ENCODE data around the gene NXPE3. TPM values are rescaled to one million over a fixed set of nuclear protein-coding genes. Genes with fewer than 3 reads are reported as not detected.
"Not testable (repeated sequence)": the region's sequence is repeated elsewhere in the genome, so short reads cannot be mapped to it uniquely, and the experiment has no call there.

The NXPE3 gene
- total RNA-seq, result 10 to 100 TPM; 13.8 to 14.1 (median 13.8) TPM

- Mint-ChIP-seq H3K9me3 (no peaks in the 10 kb centered on the region), H3K4me3 (peak within 1 kb of the TSS; percentile 87), H3K36me3 (ENCODE audit: insufficient read depth) (peaks cover 11% of the 10 kb centered on the region), H3K27me3 (ENCODE audit: low read depth) (no peaks in the 10 kb centered on the region), H3K4me1 (ENCODE audit: low read depth) (peaks cover 47% of the 10 kb centered on the region)
- DNase-seq, result peak; percentile 92
- peak; percentile 93 for ATAC-seq
Observed at GRCh38 chr3:101779047-101779821, at the start of gene NXPE3. Gene NXPE3 (plus strand): TSS chr3:101779211. CDS start chr3:101785597, 6,386 bp downstream.

DNA sequence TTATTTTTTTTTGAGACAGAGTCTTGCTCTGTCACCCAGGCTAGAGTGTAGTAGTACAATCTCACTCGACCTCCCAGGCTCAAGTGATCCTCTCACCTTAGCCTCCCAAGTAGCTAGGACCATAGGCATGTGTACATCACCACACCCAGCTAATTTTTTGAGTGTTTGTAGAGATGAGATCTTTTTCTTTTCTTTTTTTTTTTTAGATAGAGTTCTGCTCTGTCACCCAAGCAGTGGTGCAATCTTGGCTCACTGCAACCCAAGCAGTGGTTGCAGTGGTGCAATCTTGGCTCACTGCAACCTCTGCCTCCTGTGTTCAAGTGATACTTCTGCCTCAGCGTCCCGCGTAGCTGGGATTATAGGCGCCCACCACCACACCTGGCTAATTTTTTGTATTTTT is 49.4 kb upstream of the NXPE3 start:
- Mint-ChIP-seq H3K9me3 (no peaks in the 10 kb centered on the region), H3K4me3 (no peak overlapping the region), H3K4me1 (ENCODE audit: low read depth) (peaks cover 10% of the 10 kb centered on the region), H3K36me3 (ENCODE audit: insufficient read depth) (peaks cover 34% of the 10 kb centered on the region), H3K27me3 (ENCODE audit: low read depth) (no peaks in the 10 kb centered on the region)
- ATAC-seq (no peak), DNase-seq (no peak)

GRCh38 chr3:101730839-101731238 is 48.2 kb upstream of the NXPE3 start:
- peaks cover 44% of the 10 kb centered on the region for H3K36me3 Mint-ChIP-seq (ENCODE audit: insufficient read depth)
- no peak for ATAC-seq
- H3K4me1 Mint-ChIP-seq (ENCODE audit: low read depth), result peaks cover 7% of the 10 kb centered on the region
- H3K27me3 Mint-ChIP-seq (ENCODE audit: low read depth), result no peaks in the 10 kb centered on the region
- H3K9me3 Mint-ChIP-seq, result no peaks in the 10 kb centered on the region
- no peak overlapping the region for H3K4me3 Mint-ChIP-seq
- no peak for DNase-seq

DNA sequence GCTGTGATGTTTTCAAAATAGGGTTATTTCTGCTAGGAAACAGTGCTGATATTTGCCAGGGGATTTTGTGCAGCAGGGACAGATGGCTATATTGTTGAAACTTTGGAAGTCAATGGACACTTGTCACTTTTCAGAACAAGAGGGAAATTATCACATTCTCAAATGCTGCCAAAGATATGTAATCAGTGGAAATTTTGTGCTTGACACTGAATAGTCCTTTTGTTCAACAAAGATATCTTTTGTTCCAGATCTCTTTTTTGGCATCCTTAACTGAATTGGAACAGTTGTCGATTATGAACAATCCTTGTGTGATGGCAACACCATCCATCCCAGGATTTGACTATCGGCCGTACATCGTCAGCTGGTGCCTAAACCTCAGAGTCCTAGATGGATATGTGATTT is 46.8 kb upstream of the NXPE3 start:
- no peaks in the 10 kb centered on the region for H3K9me3 Mint-ChIP-seq
- H3K4me3 Mint-ChIP-seq, result no peak overlapping the region
- no peak for ATAC-seq
- peaks cover 52% of the 10 kb centered on the region for H3K36me3 Mint-ChIP-seq (ENCODE audit: insufficient read depth)
- H3K27me3 Mint-ChIP-seq (ENCODE audit: low read depth), result no peaks in the 10 kb centered on the region
- no peaks in the 10 kb centered on the region for H3K4me1 Mint-ChIP-seq (ENCODE audit: low read depth)
- no peak for DNase-seq

DNA sequence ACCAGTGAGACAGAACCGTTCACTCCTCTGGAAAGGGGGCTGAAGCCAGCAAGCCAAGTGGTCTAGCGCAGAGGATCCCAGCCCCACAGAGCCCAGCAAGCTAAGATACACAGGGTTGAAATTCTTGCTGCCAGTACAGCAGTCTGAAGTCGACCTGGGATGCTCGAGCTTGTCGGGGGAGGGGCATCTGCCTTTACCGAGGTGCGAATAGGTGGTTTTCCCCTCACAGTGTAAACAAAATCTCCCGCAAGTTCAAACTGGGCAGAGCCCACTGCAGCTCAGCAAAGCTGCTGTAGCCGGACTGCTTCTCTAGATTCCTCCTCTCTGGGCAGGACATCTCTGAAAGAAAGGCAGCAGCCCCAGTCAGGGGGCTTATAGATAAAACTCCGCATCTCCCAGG is 43.2 kb upstream of the NXPE3 start:
- no peaks in the 10 kb centered on the region for H3K9me3 Mint-ChIP-seq
- peaks cover 51% of the 10 kb centered on the region for H3K36me3 Mint-ChIP-seq (ENCODE audit: insufficient read depth)
- DNase-seq (no peak), ATAC-seq (no peak)
- H3K27me3 Mint-ChIP-seq (ENCODE audit: low read depth), result no peaks in the 10 kb centered on the region
- no peak overlapping the region for H3K4me3 Mint-ChIP-seq
- H3K4me1 Mint-ChIP-seq (ENCODE audit: low read depth), result no peaks in the 10 kb centered on the region

DNA sequence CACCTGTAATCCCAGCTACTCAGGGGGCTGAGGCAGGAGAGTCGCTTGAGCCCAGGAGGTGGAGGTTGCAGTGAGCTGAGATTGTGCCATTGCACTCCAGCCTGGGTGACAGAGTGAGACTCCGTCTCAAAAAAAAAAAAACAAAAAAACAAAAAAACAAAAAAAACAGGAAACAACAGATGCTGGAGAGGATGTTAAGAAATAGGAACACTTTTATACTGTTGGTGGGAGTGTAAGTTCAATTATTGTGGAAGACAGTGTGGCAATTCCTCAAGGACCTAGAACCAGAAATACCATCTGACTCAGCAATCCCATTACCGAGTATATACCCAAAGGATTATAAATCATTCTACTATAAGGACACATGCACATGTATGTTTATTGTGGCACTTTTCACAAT is 37.1 kb upstream of the NXPE3 start:
- peaks cover 25% of the 10 kb centered on the region for H3K36me3 Mint-ChIP-seq (ENCODE audit: insufficient read depth)
- H3K9me3 Mint-ChIP-seq, ATAC-seq: not testable (repeated sequence)

GRCh38 chr3:101744811-101745210 is 34.2 kb upstream of the NXPE3 start:
- ATAC-seq, result no peak
- Mint-ChIP-seq H3K4me3 (no peak overlapping the region), H3K27me3 (ENCODE audit: low read depth) (no peaks in the 10 kb centered on the region), H3K36me3 (ENCODE audit: insufficient read depth) (peaks cover 17% of the 10 kb centered on the region), H3K4me1 (ENCODE audit: low read depth) (no peaks in the 10 kb centered on the region), H3K9me3 (no peaks in the 10 kb centered on the region)
- no peak for DNase-seq

More for the DNA sequence above, 37.1 kb upstream of the NXPE3 start:
- not testable (repeated sequence) for H3K27me3 Mint-ChIP-seq (ENCODE audit: low read depth); DNase-seq; H3K4me3 Mint-ChIP-seq; H3K4me1 Mint-ChIP-seq (ENCODE audit: low read depth)

- not testable (repeated sequence) for H3K4me1 Mint-ChIP-seq (ENCODE audit: low read depth); H3K9me3 Mint-ChIP-seq; ATAC-seq; H3K27me3 Mint-ChIP-seq (ENCODE audit: low read depth); H3K4me3 Mint-ChIP-seq; DNase-seq
- peaks cover 20% of the 10 kb centered on the region for H3K36me3 Mint-ChIP-seq (ENCODE audit: insufficient read depth)
Observed at GRCh38 chr3:101745934-101746333, 33.1 kb upstream of the NXPE3 start.

- not testable (repeated sequence) for ATAC-seq; H3K9me3 Mint-ChIP-seq; H3K27me3 Mint-ChIP-seq (ENCODE audit: low read depth); DNase-seq; H3K4me3 Mint-ChIP-seq
- peaks cover 25% of the 10 kb centered on the region for H3K4me1 Mint-ChIP-seq (ENCODE audit: low read depth)
- peaks cover 37% of the 10 kb centered on the region for H3K36me3 Mint-ChIP-seq (ENCODE audit: insufficient read depth)
Observed at GRCh38 chr3:101753386-101754113, 25.5 kb upstream of the NXPE3 start.

DNA sequence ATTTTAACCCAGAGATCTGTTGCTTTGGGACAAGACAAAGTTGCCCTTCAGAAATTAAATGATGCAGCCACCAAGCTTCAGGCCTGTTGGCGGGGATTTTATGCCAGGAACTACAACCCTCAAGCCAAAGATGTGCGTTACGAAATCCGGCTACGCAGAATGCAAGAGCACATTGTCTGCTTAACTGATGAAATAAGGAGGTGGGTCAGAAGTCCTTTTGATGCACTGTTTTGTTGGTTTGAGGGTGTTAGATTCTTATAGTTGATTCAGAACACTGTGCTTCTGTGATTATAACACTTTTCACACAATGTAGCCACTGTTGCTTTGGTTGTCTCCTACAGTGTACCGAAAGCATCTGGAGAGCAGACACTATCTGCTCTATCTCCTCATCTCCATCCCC is 20.8 kb upstream of the NXPE3 start:
- H3K9me3 Mint-ChIP-seq, result no peaks in the 10 kb centered on the region
- H3K36me3 Mint-ChIP-seq (ENCODE audit: insufficient read depth), result peaks cover 61% of the 10 kb centered on the region
- ATAC-seq, result no peak
- no peaks in the 10 kb centered on the region for H3K27me3 Mint-ChIP-seq (ENCODE audit: low read depth)
- DNase-seq, result no peak
- H3K4me1 Mint-ChIP-seq (ENCODE audit: low read depth), result peaks cover 28% of the 10 kb centered on the region
- H3K4me3 Mint-ChIP-seq, result no peak overlapping the region

DNA sequence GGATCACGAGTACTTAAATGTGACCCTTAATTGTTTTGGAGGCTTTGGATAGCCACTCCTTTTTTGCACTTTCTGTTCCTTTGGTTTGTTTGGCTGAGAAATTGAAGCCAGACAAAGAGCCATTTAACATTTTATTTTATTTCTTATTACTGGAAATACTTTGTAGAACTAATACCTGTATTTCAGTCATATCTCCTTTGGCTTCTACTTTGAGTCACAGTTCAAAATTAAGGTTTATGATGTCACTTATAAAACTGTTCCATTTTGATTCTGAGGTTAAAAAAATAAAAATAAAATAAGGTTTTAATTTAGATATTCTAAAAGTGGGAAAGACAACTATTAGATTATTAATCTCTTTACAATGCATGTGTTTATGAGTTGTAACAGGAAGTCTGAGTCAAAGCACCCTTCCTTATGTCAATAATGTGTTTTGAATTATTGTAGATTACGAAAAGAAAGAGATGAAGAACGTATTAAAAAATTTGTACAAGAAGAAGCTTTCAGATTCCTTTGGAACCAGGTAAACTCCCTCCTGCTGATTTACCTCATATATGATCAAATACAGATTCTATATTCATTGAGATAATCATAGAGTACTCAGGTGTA is 16.9 kb upstream of the NXPE3 start:
- Mint-ChIP-seq H3K9me3 (no peaks in the 10 kb centered on the region), H3K27me3 (ENCODE audit: low read depth) (no peaks in the 10 kb centered on the region), H3K4me3 (no peak overlapping the region), H3K4me1 (ENCODE audit: low read depth) (peaks cover 18% of the 10 kb centered on the region), H3K36me3 (ENCODE audit: insufficient read depth) (peaks cover 54% of the 10 kb centered on the region)
- no peak for ATAC-seq
- no peak for DNase-seq

DNA sequence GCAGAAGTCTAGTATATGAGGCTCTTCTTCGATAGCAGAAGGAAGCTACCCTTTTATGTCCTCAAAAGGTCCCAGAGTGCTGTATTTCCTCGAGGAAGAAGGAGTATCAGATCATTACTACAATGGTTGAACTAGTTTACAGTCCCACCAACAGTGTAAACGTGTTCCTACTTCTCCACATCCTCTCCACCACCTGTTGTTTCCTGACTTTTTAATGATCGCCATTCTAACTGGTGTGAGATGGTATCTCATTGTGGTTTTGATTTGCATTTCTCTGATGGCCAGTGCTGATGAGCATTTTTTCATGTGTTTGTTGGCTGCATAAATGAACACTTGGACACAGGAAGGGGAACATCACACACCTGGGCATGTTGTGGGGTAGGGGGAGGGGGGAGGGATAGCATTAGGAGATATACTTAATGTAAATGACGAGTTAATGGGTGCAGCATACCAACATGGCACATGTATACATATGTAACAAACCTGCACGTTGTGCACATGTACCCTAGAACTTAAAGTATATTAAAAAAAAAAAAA is 1.2 kb upstream of the NXPE3 start:
- not testable (repeated sequence) for H3K9me3 Mint-ChIP-seq; H3K27me3 Mint-ChIP-seq (ENCODE audit: low read depth); ATAC-seq; H3K36me3 Mint-ChIP-seq (ENCODE audit: insufficient read depth); DNase-seq
- H3K4me3 Mint-ChIP-seq, result peak overlapping the region; percentile 87
- H3K4me1 Mint-ChIP-seq (ENCODE audit: low read depth), result peaks cover 37% of the 10 kb centered on the region

DNA sequence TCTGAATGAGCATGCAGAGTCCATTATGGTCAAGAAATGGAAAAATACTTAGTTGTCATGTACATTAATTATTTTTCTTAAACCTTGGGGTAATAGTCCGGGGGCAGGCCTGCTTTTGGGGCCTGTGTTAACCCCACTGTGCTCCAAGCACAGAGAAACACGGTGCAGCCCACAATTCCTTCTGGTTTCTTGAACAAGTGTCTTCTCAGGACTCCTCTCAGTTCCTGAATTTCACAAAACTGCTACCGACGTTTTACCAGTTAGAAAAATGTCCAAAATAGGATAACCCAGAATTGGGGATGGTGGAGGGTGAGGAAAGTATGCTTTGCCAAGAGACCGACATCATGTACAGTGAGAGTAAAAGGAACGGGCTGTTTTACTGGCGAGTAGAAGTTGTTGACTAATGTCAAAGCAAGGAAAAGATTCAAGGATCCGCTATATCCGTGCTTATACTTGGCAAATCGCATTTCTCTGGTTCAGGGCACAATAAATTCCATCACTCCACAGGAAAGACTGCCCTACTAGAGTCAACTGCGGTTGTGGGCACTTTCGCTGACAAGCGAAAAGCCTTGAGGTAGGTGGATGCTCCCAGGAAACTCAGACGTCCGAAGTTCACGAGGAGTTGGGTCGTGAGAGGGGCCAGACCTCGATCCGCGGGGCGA is 495 bp upstream of the NXPE3 start:
- no peak for DNase-seq

DNA sequence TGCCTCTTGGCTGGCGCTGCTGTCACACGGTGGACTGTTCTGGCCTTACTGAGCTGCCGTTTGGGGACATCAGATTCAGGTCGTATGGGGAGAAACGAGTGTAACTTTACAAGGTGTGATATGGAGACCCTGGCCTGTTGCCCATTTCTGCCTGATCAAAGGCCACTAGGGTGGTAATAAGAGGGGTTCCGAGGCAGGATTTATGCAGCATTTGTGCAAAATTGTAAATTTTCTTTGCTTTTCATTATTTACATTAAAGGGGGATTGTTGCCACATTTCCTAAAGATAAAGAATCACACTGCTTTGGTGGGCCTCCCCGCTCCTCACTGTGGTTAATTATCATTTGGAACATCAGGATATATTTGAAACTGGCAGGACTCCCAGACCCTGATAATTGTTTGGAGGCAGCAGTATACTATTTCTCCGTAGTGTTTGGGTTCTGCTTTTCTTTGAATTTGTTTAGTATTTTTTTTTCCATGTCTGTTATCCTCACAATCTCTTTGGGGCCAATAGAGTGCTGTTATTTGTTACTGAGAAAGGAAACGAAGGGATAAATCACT is 891 bp downstream of the NXPE3 start:
- Mint-ChIP-seq H3K9me3 (no peaks in the 10 kb centered on the region), H3K4me3 (peak overlapping the region; percentile 87), H3K36me3 (ENCODE audit: insufficient read depth) (peaks cover 15% of the 10 kb centered on the region), H3K27me3 (ENCODE audit: low read depth) (no peaks in the 10 kb centered on the region), H3K4me1 (ENCODE audit: low read depth) (peaks cover 54% of the 10 kb centered on the region)
- ATAC-seq (no peak), DNase-seq (no peak)

More for the DNA sequence above, 495 bp upstream of the NXPE3 start:
- Mint-ChIP-seq H3K4me3 (peak overlapping the region; percentile 87), H3K27me3 (ENCODE audit: low read depth) (no peaks in the 10 kb centered on the region), H3K9me3 (no peaks in the 10 kb centered on the region), H3K4me1 (ENCODE audit: low read depth) (peaks cover 40% of the 10 kb centered on the region), H3K36me3 (ENCODE audit: insufficient read depth) (peaks cover 4% of the 10 kb centered on the region)
- ATAC-seq, result no peak

Data from activated T-cell treated with anti-CD3 and anti-CD28 coated beads, Interleukin-2, amount 50 U/mL, for 4 hours (primary cell).